ENCODE measurements around the gene SARS1.
A peak's percentile ranks its signal among the peaks of the same experiment; 100 is the strongest.

The SARS1 gene

GRCh38 chr1:109277434-109278204, 63.9 kb downstream of the SARS1 start:
- TF ChIP-seq CTCF (conservative IDR thresholded peaks at IDR 0.05): peak; percentile 88
- H3K27ac ChIP-seq: peak overlapping the region; percentile 54

- no peak overlapping the region for H3K27ac ChIP-seq
- no peak for TF ChIP-seq CTCF (conservative IDR thresholded peaks at IDR 0.05)
Measured at GRCh38 chr1:109279615-109280278, 66.0 kb downstream of the SARS1 start.

GRCh38 chr1:109280862-109281261, 67.1 kb downstream of the SARS1 start:
- no peak for TF ChIP-seq CTCF (conservative IDR thresholded peaks at IDR 0.05)
- no peak overlapping the region for H3K27ac ChIP-seq

GRCh38 chr1:109281680-109282496, 68.2 kb downstream of the SARS1 start:
- TF ChIP-seq CTCF (conservative IDR thresholded peaks at IDR 0.05): no peak
- H3K27ac ChIP-seq: peak overlapping the region; percentile 87

GRCh38 chr1:109282497-109282951, 68.8 kb downstream of the SARS1 start:
- H3K27ac ChIP-seq: peak overlapping the region; percentile 87
- TF ChIP-seq CTCF (conservative IDR thresholded peaks at IDR 0.05): no peak

- peak; percentile 57 for TF ChIP-seq CTCF (conservative IDR thresholded peaks at IDR 0.05)
- H3K27ac ChIP-seq: peak within 1 kb of the TSS; percentile 87
Measured at GRCh38 chr1:109282952-109283747, 69.4 kb downstream of the SARS1 start, which contains the start of gene PSRC1. PSRC1 (minus strand) TSS chr1:109283145.
